SK-N-SH (cell line): ENCODE results near the gene SHANK1. TPM values are rescaled to one million over a fixed set of nuclear protein-coding genes. Genes with fewer than 3 reads are reported as not detected.

Source experiments
- CTCF ChIA-PET: fragments of 300-600, 350-600 bp; formaldehyde crosslinking; extraction: SDS; loops from one replicate; lab custom pipeline; 2021; lab: Yijun Ruan, JAX
- POLR2A ChIA-PET: fragments of 350-600 bp; sonication (Branson Sonifier 250); formaldehyde crosslinking; extraction: SDS; loops from one replicate; lab custom pipeline; 2020; ENCODE audit warnings: antibody characterized with exemption, inconsistent platforms; lab: Yijun Ruan, JAX
- DNase-seq: peaks from one replicate; pipeline ENCODE4 v3.0.0; 2012
- H2AFZ ChIP-seq: fragments of 200-600 bp; sonication (generic); 2 replicates; pipeline ENCODE4 v1.8.1; 2016; ENCODE audit warnings: antibody characterized with exemption, mild to moderate bottlenecking, low read depth
- H3F3A ChIP-seq: fragments of 200-600 bp; sonication (generic); replicated peaks from 2 replicates; pipeline ENCODE3; 2016; ENCODE audit warnings: antibody characterized with exemption, mild to moderate bottlenecking; ENCODE audit not compliant: insufficient read depth
- H3K27ac ChIP-seq, 2 experiments: fragments of 200-500 bp in 1 of 2; fragments of 200-600 bp in 1 of 2; sonication (Bioruptor generic) in 1 of 2; sonication (generic), shearing (Covaris generic) in 1 of 2; 2 replicates each; pipeline versions ENCODE4 v1.5.1 to v1.6.1; 2014 to 2016; ENCODE audit warnings: low read depth in 2 of 2, inconsistent platforms in 1 of 2, low read length in 1 of 2, mild to moderate bottlenecking in 1 of 2, mixed read lengths in 1 of 2
- H3K27me3 ChIP-seq: fragments of 200-600 bp; sonication (generic), shearing (Covaris generic); 2 replicates; pipeline ENCODE4 v1.6.1; 2016; ENCODE audit warnings: mixed run types; ENCODE audit not compliant: insufficient read depth
- H3K36me3 ChIP-seq, 2 experiments: fragments of 200-500 bp in 1 of 2; fragments of 200-600 bp in 1 of 2; sonication (Bioruptor generic) in 1 of 2; sonication (generic) in 1 of 2; replicated peaks in 1 of 2; 2 replicates each; pipeline versions ENCODE3 to v1.5.1; 2014 to 2016; ENCODE audit warnings: low read length in 1 of 2, mild to moderate bottlenecking in 1 of 2; ENCODE audit not compliant: insufficient read depth in 2 of 2, control insufficient read depth in 1 of 2
- H3K4me1 ChIP-seq, 2 experiments: fragments of 200-500 bp in 1 of 2; fragments of 200-600 bp in 1 of 2; sonication (Bioruptor generic) in 1 of 2; sonication (generic), shearing (Covaris generic) in 1 of 2; 2 replicates each; pipeline versions ENCODE4 v1.5.1 to v1.6.1; 2014 to 2016; ENCODE audit warnings: low read depth in 1 of 2, low read length in 1 of 2, mixed run types in 1 of 2; ENCODE audit not compliant: insufficient read depth in 2 of 2, control insufficient read depth in 1 of 2
- H3K4me2 ChIP-seq: fragments of 200-600 bp; sonication (generic), shearing (Covaris generic); 2 replicates; pipeline ENCODE4 v1.6.1; 2017; ENCODE audit warnings: mixed run types
- H3K4me3 ChIP-seq, 2 experiments: fragments of 200-500 bp in 1 of 2; fragments of 200-600 bp in 1 of 2; sonication (Bioruptor generic) in 1 of 2; sonication (generic), shearing (Covaris generic) in 1 of 2; 2 replicates each; pipeline versions ENCODE4 v1.5.1 to v1.8.1; 2014 to 2016; ENCODE audit warnings: low read depth in 2 of 2, inconsistent platforms in 1 of 2, low read length in 1 of 2, mild to moderate bottlenecking in 1 of 2, mixed read lengths in 1 of 2, moderate library complexity in 1 of 2
- H3K79me2 ChIP-seq: fragments of 200-600 bp; sonication (generic); 2 replicates; pipeline ENCODE4 v1.8.1; 2017; ENCODE audit warnings: mild to moderate bottlenecking; ENCODE audit not compliant: insufficient read depth
- H3K9ac ChIP-seq: fragments of 200-600 bp; sonication (generic); 2 replicates; pipeline ENCODE4 v1.6.1; 2017; ENCODE audit warnings: mixed run types
- H3K9me2 ChIP-seq: fragments of 200-600 bp; sonication (generic); 2 replicates; pipeline ENCODE4 v1.6.1; 2017; ENCODE audit warnings: mixed run types
- H3K9me3 ChIP-seq: fragments of 200-600 bp; sonication (generic); 2 replicates; pipeline ENCODE4 v1.6.1; 2017; ENCODE audit warnings: mixed run types, mild to moderate bottlenecking, moderate library complexity
- H4K20me1 ChIP-seq: fragments of 200-600 bp; sonication (generic); 2 replicates; pipeline ENCODE4 v1.6.1; 2017; ENCODE audit warnings: mild to moderate bottlenecking, mixed run types; ENCODE audit not compliant: insufficient read depth
- EP300 ChIP-seq, 2 experiments: IDR thresholded peaks; 2 replicates each; pipeline versions ENCODE4 v1.4.0 to v1.6.1; 2012; ENCODE audit warnings: borderline replicate concordance in 1 of 2, low read depth in 1 of 2, low read length in 1 of 2
- EZH2phosphoT487 ChIP-seq: fragments of 200-600 bp; sonication (generic); IDR thresholded peaks from 2 replicates; pipeline ENCODE4 v1.6.1; 2017; ENCODE audit warnings: low read depth, mixed run types, mild to moderate bottlenecking, antibody characterized with exemption, moderate library complexity, borderline replicate concordance
- FOSL2 ChIP-seq: IDR thresholded peaks from 2 replicates; pipeline ENCODE4 v1.4.0; 2012; ENCODE audit warnings: low read depth, mild to moderate bottlenecking, moderate library complexity, borderline replicate concordance
- FOXJ3 ChIP-seq: sonication (generic); formaldehyde crosslinking; IDR thresholded peaks from 2 replicates; pipeline ENCODE4 v1.5.1; 2020; ENCODE audit warnings: mild to moderate bottlenecking, missing genetic modification reagents
- GATA2 ChIP-seq: sonication (generic); formaldehyde crosslinking; IDR thresholded peaks from 2 replicates; pipeline ENCODE4 v1.5.0; 2020; ENCODE audit warnings: mild to moderate bottlenecking, missing genetic modification reagents
- IRF3 ChIP-seq: fragments of 150-350 bp; IDR thresholded peaks from 2 replicates; pipeline ENCODE4 v1.6.1; 2016; ENCODE audit warnings: mild to moderate bottlenecking, low read depth, low read length
- JUND ChIP-seq: IDR thresholded peaks from 2 replicates; pipeline ENCODE4 v1.4.0; 2012
- MAX ChIP-seq: IDR thresholded peaks from 2 replicates; pipeline ENCODE4 v1.4.0; 2012; ENCODE audit warnings: low read depth
- MEF2A ChIP-seq: IDR thresholded peaks from 2 replicates; pipeline ENCODE4 v1.4.0; 2012; ENCODE audit warnings: low read depth, borderline replicate concordance
- MXI1 ChIP-seq: IDR thresholded peaks from 2 replicates; pipeline ENCODE4 v1.6.1; 2012; ENCODE audit warnings: mild to moderate bottlenecking, low read depth, low read length, improper control_type of control experiment
- NFIC ChIP-seq: IDR thresholded peaks from 2 replicates; pipeline ENCODE4 v1.4.0; 2012; ENCODE audit warnings: borderline replicate concordance
- NRF1 ChIP-seq: IDR thresholded peaks from 2 replicates; pipeline ENCODE4 v1.6.1; 2012; ENCODE audit warnings: low read depth, mild to moderate bottlenecking, low read length
- PBX3 ChIP-seq: IDR thresholded peaks from 2 replicates; pipeline ENCODE4; 2012
- RCOR1 ChIP-seq: fragments of 150-350 bp; IDR thresholded peaks from 2 replicates; pipeline ENCODE4 v1.6.1; 2017; ENCODE audit warnings: antibody characterized with exemption, low read length
- RXRA ChIP-seq: IDR thresholded peaks from 2 replicates; pipeline ENCODE4 v1.4.0; 2012; ENCODE audit warnings: low read depth, mild to moderate bottlenecking, borderline replicate concordance
- SIN3A ChIP-seq: IDR thresholded peaks from 2 replicates; pipeline ENCODE4 v1.6.1; 2012; ENCODE audit warnings: low read depth, mild to moderate bottlenecking, low read length, moderate library complexity, borderline replicate concordance
- ZBTB33 ChIP-seq: IDR thresholded peaks from 2 replicates; pipeline ENCODE4 v1.4.0; 2012; ENCODE audit warnings: low read depth, borderline replicate concordance
- whole genome bisulfite sequencing: methylation state at CpG from one replicate; pipeline ENCODE4 v1.1.6; 2017; ENCODE audit warnings: low lambda C conversion rate; 5-methylcytosine and 5-hydroxymethylcytosine counted together
- polyA plus RNA-seq, 3 experiments: library from polyadenylated mRNA; depleted of rRNA; stranded (reverse); fragments of >200 nt; gene quantifications; 2 replicates each; pipeline ENCODE4 v1.2.3, GENCODE V29; 2012

Gene SHANK1
- polyA plus RNA-seq, 1 of the 3 experiments (the other 2 are of a cell fraction): 0.28 TPM

GRCh38 chr19:50741179-50741933 lies 21.8 kb upstream of the SHANK1 start:
- Histone ChIP-seq H3K27me3 (peaks cover 79% of the 10 kb centered on the region), H3K4me1 (no peaks in the 10 kb centered on the region), H3K4me2 (no peak overlapping the region), H3F3A (no peaks in the 10 kb centered on the region), H3K27ac (no peak overlapping the region), H3K79me2 (no peaks in the 10 kb centered on the region), H3K9me3 (no peaks in the 10 kb centered on the region), H3K4me3 (no peak overlapping the region), H3K36me3 (no peaks in the 10 kb centered on the region), H4K20me1 (no peaks in the 10 kb centered on the region), H3K9ac (no peak overlapping the region), H3K9me2 (no peaks in the 10 kb centered on the region), H2AFZ (no peak overlapping the region)
- no peak for DNase-seq
- CTCF ChIA-PET: interaction anchor here (0.6 to 1.9 kb wide), 3 partner anchors 17 to 205 kb away, joined by 3 to 8 read pairs (median 4); no protein-coding TSS in a partner anchor
- POLR2A ChIA-PET: no interaction called here
- TF ChIP-seq GATA2 (CRISPR knock-in tag) (no peak), PBX3 (no peak), RCOR1 (no peak), ZBTB33 (no peak), MAX (no peak), EZH2phosphoT487 (no peak), SIN3A (no peak), FOXJ3 (CRISPR knock-in tag) (no peak), MEF2A (no peak), IRF3 (no peak), FOSL2 (no peak), JUND (no peak), RXRA (no peak), NRF1 (no peak), MXI1 (no peak), NFIC (no peak), EP300 (IDR thresholded peaks at IDR 0.05; ENCODE audit: borderline replicate concordance in 1 of 2, low read depth in 1 of 2, low read length in 1 of 2) (no peak)
- 42% methylated on average over 18 of the region's 18 CpGs for WGBS
